Retinal pigment epithelial cell (primary cell): ENCODE data around the gene PMIS2.

Experiments used
- DNase-seq: peaks from one replicate; pipeline ENCODE4 v3.0.0-alpha.2; 2010; ENCODE audit warnings: low read depth
- H3K4me3 ChIP-seq: 2 replicates; pipeline ENCODE4 v1.5.1; 2011; ENCODE audit warnings: mild to moderate bottlenecking, low read length, control low read depth, moderate library complexity
- CTCF ChIP-seq: conservative IDR thresholded peaks from 2 replicates; pipeline ENCODE4 v1.5.1; 2011; ENCODE audit warnings: low read depth, low read length, control low read depth, inconsistent platforms

Gene PMIS2

DNA sequence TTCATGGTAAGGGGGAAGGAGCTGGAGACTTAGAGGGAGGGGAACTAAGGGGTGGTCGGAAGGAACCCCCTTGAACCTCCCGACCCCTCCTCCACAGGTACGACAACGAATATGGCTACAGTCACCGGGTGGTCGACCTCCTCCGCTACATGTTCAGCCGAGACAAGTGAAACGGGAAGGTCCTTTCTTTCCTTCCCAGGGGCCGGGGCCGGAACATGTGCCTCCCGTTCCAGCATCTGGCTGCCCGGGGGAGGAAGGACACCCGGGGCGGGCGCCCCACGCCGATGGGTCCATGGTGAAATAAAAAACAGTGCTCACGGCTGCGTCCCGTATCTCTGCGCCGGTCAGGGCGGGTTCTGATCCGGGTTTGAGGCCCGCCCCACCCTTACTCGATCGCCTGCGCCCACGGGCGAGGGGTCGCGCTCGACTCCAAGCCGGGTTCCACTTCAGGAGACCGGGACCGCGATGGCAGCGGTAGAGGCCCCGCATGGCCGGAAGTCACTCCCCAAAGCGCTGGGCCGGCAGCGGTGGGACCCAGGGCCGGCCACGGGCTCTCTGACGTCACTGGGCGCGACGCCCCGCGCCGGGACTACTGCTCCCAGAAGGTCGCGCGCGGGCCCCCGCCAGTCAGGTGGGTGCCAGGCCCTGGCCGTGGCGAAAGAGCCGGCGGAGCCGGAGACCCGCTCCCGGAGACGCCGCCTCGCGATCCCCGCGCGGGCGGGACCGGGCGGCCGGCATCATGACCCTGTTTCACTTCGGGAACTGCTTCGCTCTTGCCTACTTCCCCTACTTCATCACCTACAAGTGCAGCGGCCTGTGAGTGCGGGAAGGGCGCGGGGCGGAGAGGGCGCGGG, 40.7 kb upstream of the PMIS2 start, which contains the start of gene TMEM147:
Gene TMEM147 (plus strand): TSS at position 626 of the 854 bp plus-strand sequence. CDS start 114 bp downstream, at position 740.
- peak within 1 kb of the TSS; percentile 91 for H3K4me3 ChIP-seq
- DNase-seq, result peak; percentile 56
- no peak for TF ChIP-seq CTCF

- no peak for TF ChIP-seq CTCF
- H3K4me3 ChIP-seq, result peak overlapping the region; percentile 91
- no peak for DNase-seq
Observed at GRCh38 chr19:35545855-35546381, 40.1 kb upstream of the PMIS2 start.

GRCh38 chr19:35546532-35546931, 39.4 kb upstream of the PMIS2 start:
- peak overlapping the region; percentile 91 for H3K4me3 ChIP-seq
- no peak for DNase-seq
- TF ChIP-seq CTCF, result no peak

DNA sequence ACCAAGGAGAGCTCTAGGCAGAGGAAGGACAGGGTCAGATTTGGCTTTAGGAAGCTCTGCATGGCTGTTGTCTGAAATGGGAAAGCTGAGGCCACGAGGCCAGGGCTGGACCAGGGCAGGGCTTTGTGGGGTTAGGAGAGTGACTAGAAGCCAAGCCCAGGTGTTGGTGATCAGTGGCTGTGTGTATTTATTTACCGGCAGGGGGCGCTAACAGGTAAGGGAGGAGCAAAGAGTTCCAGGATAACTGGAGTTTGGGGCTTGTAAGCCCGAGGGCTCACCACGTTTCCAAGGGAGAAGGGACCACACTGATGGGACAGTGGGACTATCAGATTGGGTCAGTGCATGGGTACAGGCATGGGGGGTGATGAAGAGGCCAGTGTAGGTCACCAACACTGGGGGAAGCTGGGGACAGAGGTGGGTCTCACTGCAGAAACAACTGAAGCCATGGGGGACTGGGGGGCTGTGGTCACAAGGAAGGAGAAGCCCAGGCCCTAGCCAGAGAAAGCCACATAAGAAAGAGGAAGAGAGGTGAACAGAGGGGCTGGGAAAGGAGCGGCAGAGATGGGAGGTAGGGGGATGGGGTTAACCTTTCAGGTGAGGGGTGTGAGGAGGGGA, 36.7 kb upstream of the PMIS2 start:
- H3K4me3 ChIP-seq, result no peak overlapping the region
- TF ChIP-seq CTCF, result peak; percentile 79
- no peak for DNase-seq

GRCh38 chr19:35549879-35550523, 36.0 kb upstream of the PMIS2 start:
- DNase-seq, result no peak
- no peak overlapping the region for H3K4me3 ChIP-seq
- TF ChIP-seq CTCF, result no peak

DNA sequence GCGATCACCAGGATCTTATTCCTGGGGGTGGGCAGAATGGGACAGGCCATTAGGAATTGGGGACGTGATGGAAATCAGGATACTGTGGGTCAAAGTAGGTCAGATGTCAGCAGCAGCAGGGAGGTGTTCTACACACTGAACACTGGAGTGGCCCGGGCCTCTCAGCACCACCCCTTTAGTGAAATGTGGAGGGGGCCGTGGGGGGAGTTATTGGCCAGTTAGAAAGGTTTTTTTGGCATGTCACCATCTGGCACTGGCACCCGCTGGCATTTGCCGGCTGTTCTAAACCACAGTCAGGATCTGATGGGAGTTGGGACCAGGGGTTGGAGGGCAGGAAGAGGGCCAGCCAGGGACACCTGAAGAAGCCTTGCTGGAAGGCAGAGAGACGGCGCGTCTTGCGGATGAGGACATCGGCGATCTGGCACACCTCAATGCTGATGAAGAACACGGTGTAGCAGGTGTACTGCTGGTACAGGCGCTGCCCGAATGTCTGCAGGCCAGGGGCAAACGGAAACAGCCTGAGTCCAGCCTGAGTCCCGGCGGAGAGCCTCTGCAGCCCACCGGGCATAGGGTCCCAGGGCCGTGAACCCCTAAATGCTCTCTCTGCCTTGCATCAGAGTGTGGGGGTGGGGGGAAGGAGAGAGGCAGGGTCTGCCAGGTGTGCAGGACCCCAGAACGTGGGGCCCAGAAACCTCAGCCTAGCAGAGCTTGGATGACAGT, 34.7 kb upstream of the PMIS2 start:
- no peak for TF ChIP-seq CTCF
- H3K4me3 ChIP-seq, result no peak overlapping the region
- no peak for DNase-seq
